DLD1 (cell line): ENCODE measurements around the gene GDPD4.
"Not testable (repeated sequence)": the region's sequence is repeated elsewhere in the genome, so short reads cannot be mapped to it uniquely, and the experiment has no call there.

Experiments used
- in situ Hi-C: cut with HindIII; loops from 2 replicates; pipeline ENCODE4 v1.10.0; 2017; ENCODE audit warnings: low sequenced_read_pairs

The GDPD4 gene

DNA sequence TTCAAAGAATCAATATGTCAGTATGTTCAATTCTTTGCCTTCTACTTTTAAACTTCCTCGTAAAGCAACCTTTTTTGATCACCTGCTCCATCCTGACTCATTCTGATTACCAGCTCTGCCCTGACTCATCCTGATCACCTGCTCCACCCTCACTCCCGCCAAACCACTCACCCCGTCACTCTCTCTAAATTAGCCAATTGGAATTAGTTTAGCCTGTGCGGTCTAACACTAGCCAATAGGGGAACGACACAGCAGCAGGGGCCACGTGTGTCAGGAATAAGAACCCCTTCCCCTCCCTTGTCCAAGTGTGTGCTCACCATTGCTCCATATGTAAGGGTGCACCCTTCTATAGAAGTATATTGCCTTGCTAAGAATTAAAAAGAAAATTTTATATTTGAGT is 1.5 kb downstream of the GDPD4 start:
- in situ Hi-C loops = not testable (repeated sequence)

DNA sequence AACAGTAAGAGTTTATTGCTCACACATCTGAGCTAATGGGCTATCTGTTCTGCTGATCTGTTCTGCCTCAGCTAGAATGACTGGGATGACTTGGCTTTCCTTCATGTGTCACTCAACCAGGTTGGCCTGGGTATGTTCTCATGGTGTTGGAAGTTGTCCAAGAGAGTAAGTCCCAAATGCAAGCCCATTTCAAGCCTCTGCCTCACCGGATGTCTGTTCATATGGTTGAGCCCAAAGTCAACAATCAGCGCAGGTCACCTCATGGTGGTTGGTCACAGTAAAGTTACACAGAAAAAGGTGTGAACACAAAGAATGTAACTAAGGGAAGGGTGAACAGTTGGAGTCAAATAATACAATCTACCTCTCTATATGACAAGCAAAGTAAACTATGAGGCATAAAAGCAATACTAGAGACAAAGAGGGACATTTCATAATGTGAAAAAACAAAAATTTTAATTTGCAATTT is 1.9 kb downstream of the GDPD4 start:
- in situ Hi-C loops = no loop called here

DNA sequence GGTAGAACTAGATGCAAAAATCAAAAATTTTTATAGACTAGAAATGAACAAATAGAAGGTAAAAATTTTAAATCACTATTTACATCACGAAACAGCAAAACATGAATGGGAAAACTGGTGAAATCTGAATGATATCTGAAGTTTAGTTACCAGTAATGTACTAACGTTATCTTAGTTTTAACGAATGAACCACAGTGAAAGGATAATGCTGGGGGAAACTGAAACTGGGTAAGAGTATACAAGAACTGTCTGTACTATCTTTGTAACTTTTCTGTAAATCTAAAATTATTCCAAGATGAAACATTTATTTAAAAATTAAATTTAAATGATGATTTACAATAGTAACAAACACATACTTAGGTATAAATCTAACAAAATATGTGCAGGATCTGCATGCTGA is 7.4 kb downstream of the GDPD4 start:
- in situ Hi-C loops = no loop called here

DNA sequence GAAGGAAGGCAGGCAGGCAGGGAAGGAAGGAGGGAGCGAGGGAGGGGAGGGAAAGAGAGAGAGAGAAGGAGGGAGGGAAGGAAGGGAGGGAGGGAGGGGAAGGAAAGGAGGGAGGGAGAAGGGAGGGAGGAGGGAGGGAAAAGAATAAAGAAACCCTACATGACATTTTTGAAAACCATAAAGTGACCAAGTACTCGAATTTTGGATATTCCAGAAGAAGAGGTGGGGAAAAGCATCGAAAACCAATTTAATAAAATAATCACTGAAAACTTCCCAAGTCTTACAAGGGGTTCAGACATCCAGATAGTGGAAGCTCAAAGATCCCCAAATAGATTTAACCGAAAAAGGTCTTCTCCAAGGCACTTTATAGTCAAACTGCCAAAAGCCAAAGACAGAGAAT is 11.7 kb downstream of the GDPD4 start:
- in situ Hi-C loops = no loop called here

DNA sequence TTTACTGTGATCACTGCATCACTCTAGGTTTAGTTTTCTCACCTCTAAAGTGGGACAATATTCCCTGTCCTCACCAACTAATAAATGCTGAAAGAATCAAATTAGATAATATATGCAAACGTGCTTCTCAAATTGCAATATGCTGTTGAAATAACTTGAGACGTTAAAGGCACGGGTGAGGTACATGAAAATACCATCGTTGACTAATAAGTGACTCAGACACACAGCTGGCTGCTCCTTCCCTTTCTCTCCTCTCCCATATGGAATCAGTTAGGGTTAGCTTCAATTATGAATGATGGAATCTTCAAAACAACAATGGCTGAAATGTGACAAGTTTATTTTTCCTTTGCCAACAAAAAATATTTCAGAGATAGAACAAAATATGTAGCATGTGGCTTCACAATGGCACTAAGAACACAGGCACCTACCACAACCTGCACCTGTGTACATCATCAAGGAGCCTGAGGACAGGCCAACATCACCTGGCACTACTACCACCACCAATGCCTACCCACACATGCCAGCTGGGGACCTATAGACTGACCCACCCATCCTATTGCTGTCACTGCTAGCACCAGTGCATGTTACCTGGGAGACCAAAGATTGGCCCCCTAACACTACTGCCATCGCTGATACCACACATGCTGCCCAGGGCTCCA is 13.7 kb downstream of the GDPD4 start:
- in situ Hi-C loops = no loop called here

DNA sequence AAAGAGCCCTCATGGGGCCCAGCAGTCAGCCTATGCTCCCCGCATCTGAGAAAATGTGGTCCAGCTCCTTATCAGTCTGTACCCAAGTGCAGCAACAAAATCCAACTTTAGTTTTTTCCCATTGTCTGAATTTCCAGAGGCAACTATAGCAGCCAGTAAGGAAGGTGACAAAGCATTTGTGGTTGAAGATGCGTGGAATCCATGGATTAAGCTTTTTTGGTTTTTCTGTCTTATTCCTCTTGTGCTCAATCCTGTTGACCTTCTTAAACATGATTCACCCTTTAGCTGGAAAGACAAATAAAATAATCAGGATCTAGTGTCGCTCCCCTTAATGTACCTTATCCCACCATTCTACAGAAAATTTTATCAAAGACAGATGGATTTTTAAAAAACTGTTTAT is 14.3 kb downstream of the GDPD4 start:
- in situ Hi-C loops = no loop called here

DNA sequence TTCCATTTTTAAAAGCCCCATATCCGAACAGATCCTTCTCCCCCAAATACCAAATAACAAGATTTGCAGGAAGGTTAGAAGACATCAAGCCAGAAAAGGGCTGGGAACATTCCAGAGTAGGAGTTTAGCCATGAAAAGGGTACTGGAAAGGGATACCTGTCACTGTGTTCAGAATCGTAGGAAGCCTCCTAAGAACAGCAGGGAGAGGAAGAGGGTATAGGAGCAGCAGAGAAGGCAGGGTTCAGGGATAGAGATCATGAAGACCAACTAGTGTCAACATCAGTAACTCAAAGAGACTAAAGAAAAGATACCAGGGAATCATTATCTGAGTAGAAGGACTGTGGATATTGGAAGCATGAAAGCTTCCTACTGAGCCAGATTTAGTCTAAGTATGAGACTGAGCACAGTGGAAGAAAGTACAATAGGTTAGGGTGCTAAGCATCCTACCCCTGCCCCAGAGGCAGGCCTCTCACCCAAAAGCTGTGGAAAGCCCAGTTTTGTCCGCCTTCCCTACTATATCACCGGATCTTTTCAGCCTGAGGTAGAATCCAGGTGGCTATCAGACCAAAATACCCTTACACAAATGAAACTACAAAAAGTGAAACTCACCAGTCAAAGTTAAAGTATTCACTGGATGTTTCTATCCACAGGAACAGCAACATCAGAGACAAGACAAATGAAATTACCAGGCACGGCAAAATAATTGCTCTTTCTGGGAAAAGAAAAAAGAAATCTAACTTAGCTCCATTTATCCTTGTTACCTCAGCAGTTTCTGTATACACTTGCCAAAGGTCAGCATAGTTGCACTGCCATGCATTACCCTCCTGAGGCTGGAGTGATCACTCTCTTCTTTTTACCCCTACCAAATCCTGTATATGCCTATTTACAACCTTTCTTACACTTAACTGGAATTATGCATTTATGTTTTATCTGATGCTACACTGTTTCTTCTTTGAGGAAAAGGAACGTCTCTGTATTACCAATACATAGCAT is 16.7 kb downstream of the GDPD4 start:
- in situ Hi-C loops = no loop called here

DNA sequence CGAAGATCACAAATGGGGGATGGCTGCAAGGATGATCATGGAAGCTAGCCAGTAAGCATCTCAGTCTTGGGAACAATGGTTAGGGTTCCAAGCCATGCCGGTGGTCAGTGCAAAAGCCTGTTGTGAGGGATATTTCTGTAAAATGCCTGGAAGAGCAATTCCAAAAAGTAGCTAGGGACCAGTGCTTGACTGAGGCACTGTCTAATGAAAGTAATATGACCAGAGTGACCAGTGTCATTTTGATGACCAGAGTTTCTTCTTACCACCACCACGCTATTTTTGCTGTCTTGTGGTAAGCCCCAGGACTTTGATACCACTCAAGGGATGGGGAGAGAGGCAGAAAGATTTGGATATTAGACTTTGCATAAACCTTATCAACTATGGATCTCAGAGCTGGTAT is 18.4 kb downstream of the GDPD4 start:
- in situ Hi-C loops = no loop called here

DNA sequence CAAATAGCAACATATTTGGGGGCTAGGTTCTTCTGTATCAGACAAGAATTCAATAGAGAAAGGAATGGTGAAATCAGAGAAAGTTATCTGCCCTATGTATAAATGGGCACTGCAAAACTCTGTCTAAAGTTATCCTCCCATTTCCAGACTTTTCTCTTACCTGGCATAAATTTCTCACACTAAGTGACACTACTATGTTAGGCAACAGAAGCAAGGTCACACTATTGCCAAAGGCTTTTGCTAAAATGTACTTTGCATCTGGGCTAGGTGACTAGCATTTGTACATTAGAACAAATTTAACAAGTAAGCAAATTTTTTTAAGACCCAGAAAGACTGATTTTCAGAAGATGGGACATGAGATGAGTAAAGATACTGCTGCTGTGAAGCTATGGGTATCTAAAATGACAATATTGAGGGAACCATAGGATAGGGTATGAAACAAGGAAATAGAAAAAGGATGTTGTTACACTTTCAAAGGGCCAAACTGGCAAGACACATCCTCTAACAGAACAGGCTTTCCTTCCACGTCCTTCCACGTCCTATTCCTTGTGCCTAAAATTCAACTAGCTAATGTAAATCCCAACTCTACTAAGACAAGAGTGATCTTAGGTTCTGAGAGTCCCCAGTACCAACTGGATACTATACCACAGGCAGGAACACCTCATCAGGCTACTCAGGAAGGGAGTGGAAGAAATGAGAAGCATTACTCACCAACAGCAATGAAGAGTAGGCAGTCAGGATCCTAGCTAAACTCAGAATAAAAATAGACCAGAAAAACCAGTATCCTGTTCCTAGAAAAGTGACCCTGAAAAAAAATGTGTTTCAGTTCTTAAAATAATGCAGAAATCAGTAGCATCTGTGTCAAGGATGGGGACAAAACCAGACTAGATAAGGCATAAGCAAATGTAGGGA is 22.6 kb downstream of the GDPD4 start:
- in situ Hi-C loops = no loop called here

DNA sequence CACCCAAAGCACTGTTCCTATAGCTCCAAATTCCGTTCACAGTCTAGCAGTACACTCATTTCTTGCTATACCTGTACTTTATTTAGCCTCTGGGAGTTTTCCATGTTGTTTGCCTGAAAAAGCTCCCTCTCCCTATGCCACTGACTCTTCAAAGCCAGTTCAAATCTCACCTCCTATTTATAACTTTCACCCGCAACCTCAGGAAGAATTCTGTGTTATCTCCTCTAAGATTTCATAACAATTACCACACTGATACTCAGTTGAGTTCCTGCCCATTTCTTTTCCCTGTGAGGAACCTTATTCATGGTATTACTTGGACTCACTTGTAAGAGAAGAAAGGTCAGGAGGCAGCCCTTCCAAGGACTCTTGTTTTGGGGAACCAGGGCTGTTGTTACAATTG is 25.2 kb downstream of the GDPD4 start:
- in situ Hi-C loops = no loop called here

DNA sequence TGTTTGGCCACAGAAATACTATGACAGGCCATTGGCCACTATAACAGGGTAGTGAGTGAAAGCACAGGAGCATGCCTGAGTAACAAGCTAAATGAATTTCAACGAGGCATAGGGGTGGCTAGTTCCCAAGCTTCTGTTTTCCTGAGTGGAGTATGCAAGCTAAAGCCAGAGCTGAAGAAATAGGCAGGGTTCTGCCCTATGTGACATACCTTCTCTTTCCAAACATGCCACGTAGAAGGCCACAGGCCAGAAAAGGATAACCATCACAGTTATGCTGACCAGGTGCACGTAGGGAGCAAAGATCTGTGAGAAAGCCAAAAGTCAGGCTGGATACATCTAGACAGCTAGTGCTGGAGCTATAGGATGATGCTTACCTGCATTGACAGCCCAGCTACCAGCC is 30.6 kb downstream of the GDPD4 start:
- in situ Hi-C loops = no loop called here

DNA sequence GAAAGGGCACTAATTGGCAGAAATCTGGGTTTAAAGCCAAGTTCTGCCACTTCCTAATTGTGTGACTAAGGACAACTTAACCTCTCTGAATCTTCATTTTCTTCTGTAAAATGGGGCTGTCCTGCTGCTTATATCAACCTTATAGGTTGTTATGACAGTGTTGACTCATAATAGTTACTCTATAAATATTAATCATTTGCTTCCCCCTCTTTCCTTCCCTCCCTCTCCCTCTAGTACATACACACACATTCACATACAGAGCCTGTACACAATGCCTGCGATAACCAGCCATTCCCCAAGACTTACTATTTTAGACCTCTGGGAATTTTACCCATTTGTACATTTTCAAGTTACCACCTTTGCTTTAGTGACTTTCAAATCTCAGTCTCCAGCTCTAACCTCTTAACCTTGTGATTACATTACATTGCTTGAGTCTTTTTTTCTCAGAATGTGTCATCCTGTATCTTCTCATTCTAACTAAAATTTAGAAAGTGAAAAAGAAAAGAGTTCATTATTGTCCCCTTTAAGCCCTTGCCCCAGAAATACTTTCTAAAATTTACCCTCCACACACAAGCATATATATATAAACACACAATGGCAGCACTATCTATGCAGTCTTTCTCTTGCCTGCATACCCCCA is 31.9 kb downstream of the GDPD4 start:
- in situ Hi-C loops = no loop called here

DNA sequence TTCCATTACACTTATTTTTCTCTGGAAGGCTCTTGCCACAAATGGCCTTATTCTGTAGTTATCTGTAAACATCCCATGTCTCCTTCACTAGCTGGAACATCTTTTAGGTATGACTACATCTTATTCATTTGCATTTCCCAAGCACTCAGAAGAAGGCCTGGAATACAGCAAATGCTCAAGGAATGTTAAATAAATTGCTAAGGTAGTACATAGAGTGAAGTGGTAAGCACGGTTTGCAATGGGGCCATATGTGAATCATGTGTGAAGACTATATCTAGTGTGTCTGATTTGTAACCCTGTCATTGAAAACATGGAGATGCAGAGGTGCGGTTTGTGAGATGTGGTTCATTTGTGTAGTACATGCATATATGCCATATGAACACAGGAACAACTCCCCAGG is 33.5 kb downstream of the GDPD4 start:
- in situ Hi-C loops = no loop called here

DNA sequence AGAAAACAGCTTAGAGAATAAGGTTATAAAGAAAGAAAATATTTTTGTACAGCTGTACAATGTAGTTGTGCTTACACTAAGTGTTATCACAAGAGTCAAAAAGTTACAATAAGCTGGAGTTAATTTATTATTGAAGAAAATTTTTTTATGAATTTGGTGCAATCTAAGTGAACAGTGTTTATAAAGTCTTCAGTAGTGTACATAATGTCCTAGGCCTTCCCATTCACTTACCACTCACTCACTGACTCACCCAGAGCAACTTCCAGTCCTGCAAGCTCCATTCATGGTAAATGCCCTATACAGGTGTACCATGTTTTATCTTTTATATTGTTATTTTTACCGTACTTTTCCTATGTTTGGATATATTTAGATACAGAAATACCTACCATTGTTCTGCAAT is 34.7 kb downstream of the GDPD4 start:
- in situ Hi-C loops = no loop called here

DNA sequence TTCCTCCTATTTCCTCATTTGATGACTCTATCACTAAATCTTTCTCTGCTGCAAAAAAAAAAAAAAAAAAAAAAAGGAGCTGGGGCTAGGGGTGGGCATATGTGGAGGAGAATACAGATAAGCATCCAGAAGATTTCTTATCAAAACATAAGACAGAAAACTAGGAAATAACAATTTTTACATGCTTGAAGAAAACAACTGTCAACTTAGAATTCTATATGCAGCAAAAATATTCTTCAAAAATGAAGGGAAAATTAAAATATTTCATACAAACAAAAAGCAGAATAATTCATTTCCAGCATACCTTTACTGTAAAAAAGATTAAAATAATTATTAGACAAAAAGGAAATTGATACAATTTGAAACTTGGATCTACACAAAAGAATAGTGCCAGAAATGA is 38.7 kb downstream of the GDPD4 start:
- in situ Hi-C loops = no loop called here

DNA sequence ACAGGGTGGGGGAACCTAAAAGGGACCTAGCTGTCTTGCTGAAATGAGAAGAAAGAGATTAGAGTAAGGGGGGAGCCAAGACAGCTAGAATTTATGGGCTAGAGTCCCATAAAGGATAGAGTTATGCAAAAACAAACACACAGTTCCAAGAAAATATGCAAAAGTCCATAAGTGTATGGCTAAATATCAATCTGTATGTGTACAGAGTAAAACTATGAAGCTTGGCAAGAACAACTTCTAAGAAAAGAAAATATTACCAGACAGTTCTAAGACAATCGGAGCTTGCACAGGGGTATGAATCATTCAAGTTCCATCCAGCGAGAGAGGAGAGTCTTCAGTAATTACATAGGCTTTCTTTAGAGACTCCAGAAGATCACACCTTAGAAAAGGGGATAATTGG is 41.8 kb downstream of the GDPD4 start:
- in situ Hi-C loops = no loop called here

DNA sequence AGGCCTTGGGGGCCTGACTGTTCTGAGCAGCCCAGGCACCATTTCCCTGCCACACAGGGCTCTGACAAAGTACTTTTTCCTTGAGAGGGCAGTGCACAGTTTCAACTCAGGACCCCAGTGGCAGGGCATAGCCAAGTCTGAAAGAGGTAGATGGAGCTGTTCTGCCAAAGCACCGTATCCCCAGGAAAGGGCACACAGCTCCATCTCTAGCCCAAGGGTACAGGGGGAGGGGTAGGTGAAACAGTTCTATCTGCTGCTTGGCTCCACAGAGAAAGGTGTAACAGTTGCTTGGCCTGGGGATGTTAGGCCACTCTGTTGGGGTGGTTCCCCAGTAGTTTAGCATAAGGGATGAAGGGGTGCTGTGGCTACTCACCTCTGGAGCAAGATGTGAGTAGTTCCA is 47.8 kb downstream of the GDPD4 start:
- in situ Hi-C loops = no loop called here

DNA sequence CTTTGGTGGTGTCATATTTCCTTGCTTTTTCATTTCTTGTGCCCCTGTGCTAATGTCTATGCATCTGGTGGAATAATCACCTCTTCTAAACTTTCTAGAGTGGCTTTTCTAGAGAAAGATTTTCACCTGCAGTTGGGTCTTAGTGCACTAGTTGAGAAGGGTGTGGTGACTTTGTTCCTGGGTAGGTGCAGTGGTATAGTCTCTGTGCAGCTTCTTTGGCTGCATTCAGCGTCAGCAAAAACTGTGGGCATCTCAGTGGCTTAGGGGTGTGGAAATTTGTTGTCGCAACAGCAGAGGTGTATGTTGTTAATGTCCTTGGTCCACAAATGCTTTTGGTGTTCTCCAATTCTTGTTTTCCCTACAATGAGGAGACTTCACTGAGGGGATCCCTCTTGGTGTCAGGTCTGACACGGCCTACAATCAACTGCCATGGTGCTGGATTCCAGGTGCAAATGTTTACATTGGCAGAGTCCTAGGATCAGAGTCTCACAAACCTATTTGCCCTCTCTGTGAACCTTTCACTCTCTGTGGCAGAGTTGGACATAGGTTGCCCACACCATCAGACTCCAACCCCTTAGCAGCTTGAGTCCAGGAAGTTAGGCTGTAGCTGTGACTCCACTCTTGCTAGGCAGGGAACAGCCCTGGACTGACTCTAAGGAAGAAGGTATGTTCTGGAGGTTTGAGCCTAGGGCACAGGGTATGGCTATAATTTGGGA is 48.8 kb downstream of the GDPD4 start:
- in situ Hi-C loops = no loop called here

DNA sequence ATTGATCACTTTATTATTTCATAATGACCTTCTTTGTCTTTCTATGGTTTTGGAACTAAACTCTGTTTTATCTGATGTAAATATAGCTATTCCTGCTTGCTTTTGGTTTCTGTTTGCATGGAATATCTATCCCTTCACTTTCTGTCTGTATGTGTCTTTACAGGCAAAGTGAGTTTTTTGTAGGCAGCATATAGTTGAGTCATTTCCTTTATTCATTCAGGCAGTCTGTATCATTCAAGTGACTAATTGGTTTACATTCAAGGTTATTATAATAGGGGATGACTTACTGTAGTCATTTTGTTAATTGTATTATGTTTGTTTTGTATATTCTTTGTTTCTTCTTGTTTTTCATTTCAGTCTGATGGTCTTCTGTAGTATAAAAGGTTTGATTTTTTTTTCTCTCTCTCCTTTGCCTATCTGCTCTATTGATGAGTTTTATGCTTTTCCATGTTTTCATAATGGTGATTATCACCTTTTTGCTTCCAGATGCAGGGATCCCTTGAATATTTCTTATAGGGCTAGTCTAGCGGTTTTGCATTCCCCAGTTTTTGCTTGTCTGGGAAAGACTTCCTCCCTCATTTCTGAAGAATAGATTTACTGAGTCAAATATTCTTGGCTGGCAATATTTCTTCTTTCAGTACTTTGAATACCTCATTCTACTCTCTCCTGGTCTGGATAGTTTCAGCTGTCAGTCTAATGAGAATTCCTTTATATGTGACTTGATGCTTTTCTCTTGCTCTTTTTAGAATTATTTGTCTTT is 50.4 kb downstream of the GDPD4 start:
- in situ Hi-C loops = no loop called here
